ENCODE data around the gene PGBD4.

DNA sequence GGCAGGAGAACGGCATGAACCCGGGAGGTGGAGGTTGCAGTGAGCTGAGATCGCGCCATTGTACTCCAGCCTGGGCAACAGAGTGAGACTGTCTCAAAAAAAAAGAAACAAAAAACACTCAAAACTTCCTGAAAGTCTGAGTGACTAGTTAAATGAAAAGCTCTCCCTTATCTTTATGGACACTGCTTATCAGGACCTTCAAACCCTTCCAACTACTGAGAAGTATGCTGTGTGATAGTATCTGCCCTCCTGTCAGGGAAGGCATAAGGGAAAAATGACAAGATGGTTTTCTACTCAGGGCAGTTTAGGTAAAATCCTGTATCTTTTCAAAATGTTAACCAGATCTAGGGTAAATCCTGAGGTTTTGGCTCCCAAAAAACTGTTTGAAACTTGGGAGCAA lies 22.0 kb upstream of the PGBD4 start:
- TF ChIP-seq, protein P1, sequence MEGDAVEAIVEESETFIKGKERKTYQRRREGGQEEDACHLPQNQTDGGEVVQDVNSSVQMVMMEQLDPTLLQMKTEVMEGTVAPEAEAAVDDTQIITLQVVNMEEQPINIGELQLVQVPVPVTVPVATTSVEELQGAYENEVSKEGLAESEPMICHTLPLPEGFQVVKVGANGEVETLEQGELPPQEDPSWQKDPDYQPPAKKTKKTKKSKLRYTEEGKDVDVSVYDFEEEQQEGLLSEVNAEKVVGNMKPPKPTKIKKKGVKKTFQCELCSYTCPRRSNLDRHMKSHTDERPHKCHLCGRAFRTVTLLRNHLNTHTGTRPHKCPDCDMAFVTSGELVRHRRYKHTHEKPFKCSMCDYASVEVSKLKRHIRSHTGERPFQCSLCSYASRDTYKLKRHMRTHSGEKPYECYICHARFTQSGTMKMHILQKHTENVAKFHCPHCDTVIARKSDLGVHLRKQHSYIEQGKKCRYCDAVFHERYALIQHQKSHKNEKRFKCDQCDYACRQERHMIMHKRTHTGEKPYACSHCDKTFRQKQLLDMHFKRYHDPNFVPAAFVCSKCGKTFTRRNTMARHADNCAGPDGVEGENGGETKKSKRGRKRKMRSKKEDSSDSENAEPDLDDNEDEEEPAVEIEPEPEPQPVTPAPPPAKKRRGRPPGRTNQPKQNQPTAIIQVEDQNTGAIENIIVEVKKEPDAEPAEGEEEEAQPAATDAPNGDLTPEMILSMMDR (IDR thresholded peaks at IDR 0.05): no peak
- TF ChIP-seq POLR2A (IDR thresholded peaks at IDR 0.05): no peak
- no peak for TF ChIP-seq POLR2AphosphoS5 (IDR thresholded peaks at IDR 0.05)

Measured in sigmoid colon (tissue), 4 donors.